IMR-90 (cell line): ENCODE data around the gene IGSF3. TPM values are rescaled to one million over a fixed set of nuclear protein-coding genes. Genes with fewer than 3 reads are reported as not detected.

Experiments
- ATAC-seq: fragments of 200-7000 bp; cut with Tn5 transposase; 2 replicates; pipeline ENCODE4 v1.9.1; 2020; ENCODE audit warnings: low read depth, mild to moderate bottlenecking, moderate library complexity
- BruUV-seq: library from RNA; stranded (reverse); fragments of 400-500 nt; replicated peaks from 2 replicates; lab custom pipeline; 2021; lab: Mats Ljungman, UMichigan
- CTCF ChIA-PET: fragments of 300-600 bp; formaldehyde crosslinking; extraction: SDS; loops from one replicate; lab custom pipeline; 2021; ENCODE audit warnings: antibody characterized with exemption; lab: Yijun Ruan, JAX
- POLR2A ChIA-PET: fragments of 300-600 bp; sonication (Branson Sonifier 250); formaldehyde crosslinking; loops from one replicate; lab custom pipeline; 2022; ENCODE audit warnings: antibody characterized with exemption; ENCODE audit not compliant: unreplicated experiment; lab: Charles Lee
- DNase-seq: peaks from one replicate; pipeline ENCODE4 v3.0.0; 2013
- H2AFZ ChIP-seq: replicated peaks from 2 replicates; pipeline ENCODE3; 2013; ENCODE audit warnings: low read length, mild to moderate bottlenecking; ENCODE audit not compliant: poor library complexity
- H2AK5ac ChIP-seq: 2 replicates; pipeline ENCODE4 v1.6.1; 2013; ENCODE audit warnings: low read depth, low read length, inconsistent platforms
- H2AK9ac ChIP-seq: replicated peaks from 2 replicates; pipeline ENCODE3; 2013; ENCODE audit warnings: mild to moderate bottlenecking, low read depth, low read length, moderate library complexity; ENCODE audit not compliant: poor library complexity
- H2BK120ac ChIP-seq: 2 replicates; pipeline ENCODE4 v1.6.1; 2013; ENCODE audit warnings: low read depth, low read length, inconsistent platforms
- H2BK15ac ChIP-seq: 3 replicates; pipeline ENCODE4 v1.6.1; 2013; ENCODE audit warnings: low read depth, low read length, inconsistent platforms
- H2BK20ac ChIP-seq: 2 replicates; pipeline ENCODE4 v1.6.1; 2013; ENCODE audit warnings: low read depth, mild to moderate bottlenecking, inconsistent platforms, low read length, moderate library complexity
- H2BK5ac ChIP-seq: 2 replicates; pipeline ENCODE4 v1.6.1; 2013; ENCODE audit warnings: mild to moderate bottlenecking, low read depth, low read length, inconsistent platforms; ENCODE audit not compliant: poor library complexity, severe bottlenecking
- H3K14ac ChIP-seq: replicated peaks from 2 replicates; pipeline ENCODE4 v1.6.1; 2013; ENCODE audit warnings: low read depth, low read length, inconsistent platforms
- H3K18ac ChIP-seq: 2 replicates; pipeline ENCODE4 v1.6.1; 2013; ENCODE audit warnings: low read depth, low read length, control low read depth
- H3K23ac ChIP-seq: 2 replicates; pipeline ENCODE4 v1.6.1; 2013; ENCODE audit warnings: low read depth, low read length, inconsistent platforms
- H3K27ac ChIP-seq: 2 replicates; pipeline ENCODE4 v1.5.1; 2013; ENCODE audit warnings: mild to moderate bottlenecking, control low read depth, low read length; ENCODE audit not compliant: insufficient read depth
- H3K27me3 ChIP-seq: 2 replicates; pipeline ENCODE4 v1.6.1; 2013; ENCODE audit warnings: low read length; ENCODE audit not compliant: control insufficient read depth, insufficient read depth
- H3K36me3 ChIP-seq: 2 replicates; pipeline ENCODE4 v1.6.1; 2013; ENCODE audit warnings: low read length, mixed read lengths; ENCODE audit not compliant: control insufficient read depth, insufficient read depth
- H3K4ac ChIP-seq: 2 replicates; pipeline ENCODE4 v1.6.1; 2013; ENCODE audit warnings: low read depth, low read length, inconsistent platforms
- H3K4me1 ChIP-seq: 2 replicates; pipeline ENCODE4 v1.6.1; 2013; ENCODE audit warnings: low read length, mixed read lengths; ENCODE audit not compliant: control insufficient read depth, insufficient read depth
- H3K4me2 ChIP-seq: 2 replicates; pipeline ENCODE4 v1.6.1; 2013; ENCODE audit warnings: low read depth, mild to moderate bottlenecking, control low read depth, low read length, moderate library complexity
- H3K4me3 ChIP-seq: 2 replicates; pipeline ENCODE4 v1.5.1; 2013; ENCODE audit warnings: low read depth, mild to moderate bottlenecking, control low read depth, low read length, moderate library complexity; ENCODE audit not compliant: insufficient read depth
- H3K56ac ChIP-seq: 2 replicates; pipeline ENCODE4 v1.6.1; 2013; ENCODE audit warnings: low read length, inconsistent platforms; ENCODE audit not compliant: insufficient read depth; ENCODE audit errors: extremely low read depth
- H3K79me1 ChIP-seq, 2 experiments: 2 replicates each; pipeline ENCODE4 v1.6.1; 2013; ENCODE audit warnings: low read length in 2 of 2, inconsistent platforms in 1 of 2, low read depth in 1 of 2
- H3K9ac ChIP-seq: 2 replicates; pipeline ENCODE4 v1.6.1; 2013; ENCODE audit warnings: low read depth, low read length, control low read depth
- H3K9me1 ChIP-seq: 2 replicates; pipeline ENCODE4 v1.6.1; 2013; ENCODE audit warnings: low read length, inconsistent platforms; ENCODE audit not compliant: insufficient read depth
- H3K9me3 ChIP-seq: 2 replicates; pipeline ENCODE4 v1.6.1; 2013; ENCODE audit warnings: low read length; ENCODE audit not compliant: control insufficient read depth, insufficient read depth
- H4K20me1 ChIP-seq: 2 replicates; pipeline ENCODE4 v1.6.1; 2013; ENCODE audit warnings: low read length, inconsistent platforms; ENCODE audit not compliant: insufficient read depth
- H4K5ac ChIP-seq: 2 replicates; pipeline ENCODE4 v1.6.1; 2013; ENCODE audit warnings: mild to moderate bottlenecking, low read depth, low read length, control low read depth
- H4K8ac ChIP-seq, 2 experiments: 2 replicates each; pipeline ENCODE4 v1.6.1; 2013; ENCODE audit warnings: low read depth in 2 of 2, low read length in 2 of 2, control low read depth in 1 of 2, inconsistent platforms in 1 of 2
- H4K91ac ChIP-seq: 2 replicates; pipeline ENCODE4 v1.6.1; 2013; ENCODE audit warnings: low read depth, low read length, inconsistent platforms; ENCODE audit not compliant: insufficient read depth
- MXI1 ChIP-seq: IDR thresholded peaks from 2 replicates; pipeline ENCODE4 v1.6.1; 2012; ENCODE audit warnings: low read depth, mild to moderate bottlenecking, low read length, moderate library complexity, borderline replicate concordance
- RAD21 ChIP-seq: IDR thresholded peaks from 2 replicates; pipeline ENCODE4 v1.6.1; 2012; ENCODE audit warnings: low read length, improper control_type of control experiment
- WGBS, 2 experiments: methylation state at CpG; one replicate each; pipeline versions ENCODE4 v1.1.5 to v1.1.7; 2013; ENCODE audit warnings: missing lambda C conversion rate in 2 of 2; ENCODE audit not compliant: insufficient read length in 1 of 2; ENCODE audit errors: extremely low coverage in 2 of 2; 5-methylcytosine and 5-hydroxymethylcytosine counted together
- dilution Hi-C: fragments of 300-500 bp; cut with HindIII; formaldehyde crosslinking; loops from one replicate; pipeline ENCODE4 v1.14.3; 2018; ENCODE audit warnings: low sequenced_read_pairs; ENCODE audit not compliant: unreplicated experiment
- in situ Hi-C: fragments of 300-500 bp; cut with MboI; formaldehyde crosslinking; loops from 3 replicates; pipeline ENCODE4 v1.14.3; 2019; ENCODE audit warnings: low sequenced_read_pairs, inconsistent platforms, mixed read lengths
- intact Hi-C: fragments of 100-400 bp; cut with micrococcal nuclease; formaldehyde crosslinking; loops from 2 replicates; pipeline ENCODE4 v1.10.0; 2022
- polyA plus RNA-seq, 3 experiments: library from polyadenylated mRNA; depleted of rRNA; stranded (reverse); fragments of >200 nt; gene quantifications; 2 replicates each; pipeline ENCODE4 v1.2.3, GENCODE V29; 2012; ENCODE audit warnings: low replicate concordance in 1 of 3
- total RNA-seq: library from RNA; depleted of rRNA; stranded (reverse); fragments of >200 nt; gene quantifications from 2 replicates; pipeline ENCODE4 v1.2.3, GENCODE V29; 2012

The IGSF3 gene
- total and polyA plus RNA-seq, 2 of the 4 experiments (the other 2 are of a cell fraction) = under 0.01 to 0.02 TPM

DNA sequence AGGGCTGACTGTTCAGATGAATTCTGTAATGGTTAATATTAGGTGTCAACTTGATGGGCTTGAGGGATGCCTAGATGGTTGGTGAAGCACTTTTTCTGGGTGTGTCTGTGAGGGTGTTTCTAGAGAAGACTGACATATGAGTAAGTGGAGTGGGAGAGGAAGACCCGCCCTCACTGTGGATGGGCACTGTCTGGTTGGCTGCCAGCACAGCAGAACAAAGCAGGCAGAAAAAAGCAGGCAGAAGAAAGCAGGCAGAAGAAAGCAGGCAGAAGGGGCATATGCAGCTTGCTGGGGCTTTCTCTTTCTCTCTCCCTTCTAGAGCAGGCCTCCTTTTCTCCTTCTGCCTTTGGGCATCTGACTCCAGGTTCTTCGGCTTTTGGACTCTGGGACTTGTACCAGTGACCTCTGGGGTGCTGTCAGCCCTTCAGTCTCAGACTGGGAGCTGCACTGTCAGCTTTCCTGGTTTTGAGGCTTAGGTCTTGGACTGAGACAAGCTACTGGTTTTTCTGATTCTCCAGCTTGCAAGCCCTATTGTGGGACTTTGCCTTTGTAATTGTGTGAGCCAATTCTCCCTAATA lies 43.8 kb upstream of the IGSF3 start:
- dilution Hi-C loops (no loop called here), intact Hi-C loops (no loop called here), in situ Hi-C loops (no loop called here)
- no peak overlapping the region for H3K4ac ChIP-seq
- H4K8ac ChIP-seq = no peak overlapping the region
- no peak for TF ChIP-seq RAD21
- TF ChIP-seq MXI1 = no peak
- ChIA-PET POLR2A (no interaction called here), CTCF (interaction anchor here (0.9 kb wide), 1 partner anchor 341 kb away, joined by 3 read pairs; no protein-coding TSS in a partner anchor)
- no peaks in the 10 kb centered on the region for H3K9me3 ChIP-seq
- no peak overlapping the region for H3K9ac ChIP-seq
- no peak overlapping the region for H3K4me3 ChIP-seq
- no peak for DNase-seq
- no peak overlapping the region for H2AK5ac ChIP-seq
- H3K18ac ChIP-seq = no peak overlapping the region
- no peak overlapping the region for H2AFZ ChIP-seq
- no peak overlapping the region for H2BK120ac ChIP-seq
- ATAC-seq = no peak
- H3K79me1 ChIP-seq = no peaks in the 10 kb centered on the region
- H3K23ac ChIP-seq = no peak overlapping the region
- no peaks in the 10 kb centered on the region for H3K4me1 ChIP-seq
- no peaks in the 10 kb centered on the region for H3K27me3 ChIP-seq
- H2BK5ac ChIP-seq = no peak overlapping the region
- 33% methylated on average over 1 of the region's 2 CpGs; no CpG with 5 or more reads in 1 of the 2 experiments for WGBS, 2 experiments
- no peak overlapping the region for H2BK15ac ChIP-seq
- H3K9me1 ChIP-seq = no peaks in the 10 kb centered on the region
- no peak overlapping the region for H2BK20ac ChIP-seq
- H3K27ac ChIP-seq = no peak overlapping the region
- no peak overlapping the region for H3K4me2 ChIP-seq
- H3K36me3 ChIP-seq = no peaks in the 10 kb centered on the region
- H2AK9ac ChIP-seq = no peak overlapping the region
- no peak overlapping the region for H4K5ac ChIP-seq
- no peak overlapping the region for H3K14ac ChIP-seq
- H3K56ac ChIP-seq = no peak overlapping the region
- BruUV-seq = no TSS peak
- no peak overlapping the region for H4K91ac ChIP-seq
- no peaks in the 10 kb centered on the region for H4K20me1 ChIP-seq
